ENCODE measurements around the gene PKNOX1.
"Not testable (repeated sequence)": the region's sequence is repeated elsewhere in the genome, so short reads cannot be mapped to it uniquely, and the experiment has no call there.

The PKNOX1 gene

DNA sequence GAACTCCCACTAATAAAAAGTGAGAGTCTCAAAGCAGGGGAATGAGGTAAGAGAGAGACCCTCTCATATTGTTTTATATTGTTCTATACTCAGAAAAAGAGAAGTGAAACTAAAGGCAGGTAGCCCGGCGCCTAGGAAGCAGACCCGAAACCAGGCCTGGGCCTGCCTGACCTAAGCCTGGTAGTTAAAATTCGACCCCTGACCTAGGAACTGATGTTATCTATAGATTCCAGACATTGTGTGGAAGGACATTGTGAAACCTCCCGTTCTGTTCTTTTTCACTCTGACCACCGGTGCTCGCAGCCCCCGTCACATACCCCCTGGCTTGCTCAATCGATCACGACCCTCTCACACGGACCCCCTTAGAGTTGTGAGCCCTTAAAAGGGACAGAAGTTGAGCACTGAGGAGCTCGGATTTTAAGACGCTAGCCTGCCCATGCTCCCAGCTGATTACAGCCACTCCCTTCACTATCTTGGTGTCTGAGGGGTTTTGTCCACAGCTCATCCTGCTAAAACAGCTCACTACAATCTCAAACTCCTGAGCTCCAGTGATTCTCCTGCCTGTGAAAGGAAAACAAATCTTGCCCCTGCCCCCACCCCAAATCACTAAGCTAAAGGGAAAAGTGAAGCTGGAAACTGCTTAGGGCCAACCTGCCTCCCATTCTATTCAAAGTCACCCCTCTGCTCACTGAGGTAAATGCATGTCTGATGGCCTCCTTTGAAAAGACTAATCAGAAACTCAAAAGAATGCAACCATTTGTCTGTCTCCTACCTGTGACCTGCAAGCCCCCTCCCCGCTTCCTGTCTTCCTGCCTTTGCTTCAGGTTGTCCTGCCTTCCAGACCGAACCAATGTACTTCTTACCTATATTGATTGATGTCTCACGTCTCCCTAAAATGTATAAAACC, 37.1 kb upstream of the PKNOX1 start:
- not testable (repeated sequence) for H3K4me3 ChIP-seq (ENCODE audit: low read length); H3K36me3 ChIP-seq (ENCODE audit: control insufficient read depth, insufficient read depth, low read length, severe bottlenecking); H3K9me3 ChIP-seq (ENCODE audit: control insufficient read depth, low read length); DNase-seq (ENCODE audit: low read depth); H3K27me3 ChIP-seq (replicated peaks; ENCODE audit: control insufficient read depth, insufficient read depth, low read length); H3K9ac ChIP-seq (ENCODE audit: low read length)
- peaks cover 11% of the 10 kb centered on the region for H3K4me1 ChIP-seq (ENCODE audit: control insufficient read depth, insufficient read depth, low read length)

- Histone ChIP-seq H3K36me3 (ENCODE audit: control insufficient read depth, insufficient read depth, low read length, severe bottlenecking) (no peaks in the 10 kb centered on the region), H3K4me3 (ENCODE audit: low read length) (no peak overlapping the region), H3K9ac (ENCODE audit: low read length) (no peak overlapping the region), H3K27me3 (replicated peaks; ENCODE audit: control insufficient read depth, insufficient read depth, low read length) (no peaks in the 10 kb centered on the region), H3K9me3 (ENCODE audit: control insufficient read depth, low read length) (no peaks in the 10 kb centered on the region), H3K4me1 (ENCODE audit: control insufficient read depth, insufficient read depth, low read length) (peaks cover 11% of the 10 kb centered on the region)
- DNase-seq (ENCODE audit: low read depth): no peak
Observed at GRCh38 chr21:42937960-42938605, 36.3 kb upstream of the PKNOX1 start.

GRCh38 chr21:42938606-42938995, 35.8 kb upstream of the PKNOX1 start:
- DNase-seq (ENCODE audit: low read depth); H3K9ac ChIP-seq (ENCODE audit: low read length); H3K9me3 ChIP-seq (ENCODE audit: control insufficient read depth, low read length); H3K4me3 ChIP-seq (ENCODE audit: low read length); H3K36me3 ChIP-seq (ENCODE audit: control insufficient read depth, insufficient read depth, low read length, severe bottlenecking); H3K27me3 ChIP-seq (replicated peaks; ENCODE audit: control insufficient read depth, insufficient read depth, low read length): not testable (repeated sequence)
- peaks cover 11% of the 10 kb centered on the region for H3K4me1 ChIP-seq (ENCODE audit: control insufficient read depth, insufficient read depth, low read length)

DNA sequence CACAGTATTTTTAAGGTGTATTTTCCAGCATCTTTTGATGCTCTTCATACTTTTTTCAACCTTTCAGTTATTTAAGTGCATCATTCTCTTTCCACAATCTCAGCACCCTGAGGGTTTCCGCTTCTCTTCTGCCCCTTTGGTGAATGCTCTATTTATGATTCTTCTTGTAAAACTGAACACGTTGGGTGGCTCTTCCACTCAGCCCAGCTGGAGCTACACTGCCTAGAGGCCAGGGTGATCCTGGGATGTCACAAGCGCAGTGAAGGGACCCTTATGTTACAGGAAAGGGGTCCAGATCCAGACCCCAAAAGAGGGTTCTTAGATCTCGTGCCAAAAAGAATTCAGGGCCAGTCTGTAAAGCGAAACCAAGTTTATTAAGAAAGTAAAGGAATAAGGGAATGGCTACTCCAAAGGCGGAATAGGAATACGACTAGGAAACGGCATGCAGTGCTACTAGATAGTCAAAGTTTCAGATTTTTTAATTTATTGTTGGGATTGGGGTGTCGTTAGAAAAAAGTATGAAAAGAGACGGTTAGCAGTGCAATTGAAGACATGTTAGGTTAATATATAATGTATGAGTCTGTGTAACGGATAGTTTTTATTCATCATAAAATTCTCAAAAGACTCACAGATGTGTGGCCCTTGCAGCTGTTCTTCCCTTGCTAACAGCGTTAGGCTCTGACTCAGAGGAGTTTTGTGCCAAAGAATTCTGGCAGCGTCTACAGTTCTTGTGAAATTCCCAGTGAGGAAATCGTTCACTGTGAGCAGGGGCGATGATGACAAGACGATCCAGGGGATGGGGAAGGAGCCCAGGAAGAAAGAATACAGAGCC, 34.6 kb upstream of the PKNOX1 start:
- no peaks in the 10 kb centered on the region for H3K9me3 ChIP-seq (ENCODE audit: control insufficient read depth, low read length)
- H3K9ac ChIP-seq (ENCODE audit: low read length): peak overlapping the region; percentile 40
- no peaks in the 10 kb centered on the region for H3K36me3 ChIP-seq (ENCODE audit: control insufficient read depth, insufficient read depth, low read length, severe bottlenecking)
- H3K27me3 ChIP-seq (replicated peaks; ENCODE audit: control insufficient read depth, insufficient read depth, low read length): no peaks in the 10 kb centered on the region
- H3K4me3 ChIP-seq (ENCODE audit: low read length): peak overlapping the region; percentile 70
- DNase-seq (ENCODE audit: low read depth): peak; percentile 98
- peaks cover 11% of the 10 kb centered on the region for H3K4me1 ChIP-seq (ENCODE audit: control insufficient read depth, insufficient read depth, low read length)

- Histone ChIP-seq H3K36me3 (ENCODE audit: control insufficient read depth, insufficient read depth, low read length, severe bottlenecking) (no peaks in the 10 kb centered on the region), H3K4me1 (ENCODE audit: control insufficient read depth, insufficient read depth, low read length) (peaks cover 11% of the 10 kb centered on the region), H3K9ac (ENCODE audit: low read length) (no peak overlapping the region), H3K27me3 (replicated peaks; ENCODE audit: control insufficient read depth, insufficient read depth, low read length) (no peaks in the 10 kb centered on the region), H3K4me3 (ENCODE audit: low read length) (no peak overlapping the region), H3K9me3 (ENCODE audit: control insufficient read depth, low read length) (no peaks in the 10 kb centered on the region)
- DNase-seq (ENCODE audit: low read depth): no peak
Observed at GRCh38 chr21:42941696-42942085, 32.7 kb upstream of the PKNOX1 start.

DNA sequence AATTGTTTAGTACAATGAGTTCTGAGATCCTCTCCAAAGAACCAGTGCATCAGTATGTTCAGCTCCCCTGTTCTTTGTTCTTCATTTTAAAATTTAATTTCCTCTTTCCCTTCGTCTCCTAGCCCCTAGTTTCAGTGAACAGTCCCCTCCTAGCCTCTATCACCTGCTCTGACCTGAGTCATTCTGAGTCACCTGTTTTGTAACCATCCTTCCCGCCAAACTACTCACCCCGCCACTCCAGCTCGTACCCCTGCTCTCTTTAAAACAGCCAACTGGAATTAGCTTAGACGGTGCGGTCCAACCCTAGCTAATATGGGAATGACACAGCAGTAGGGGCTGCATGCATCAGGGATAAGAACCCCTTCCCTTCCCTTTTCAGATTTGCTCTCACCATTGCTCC, 32.1 kb upstream of the PKNOX1 start:
- Histone ChIP-seq H3K27me3 (replicated peaks; ENCODE audit: control insufficient read depth, insufficient read depth, low read length) (no peaks in the 10 kb centered on the region), H3K36me3 (ENCODE audit: control insufficient read depth, insufficient read depth, low read length, severe bottlenecking) (no peaks in the 10 kb centered on the region), H3K9me3 (ENCODE audit: control insufficient read depth, low read length) (no peaks in the 10 kb centered on the region), H3K9ac (ENCODE audit: low read length) (no peak overlapping the region), H3K4me3 (ENCODE audit: low read length) (no peak overlapping the region), H3K4me1 (ENCODE audit: control insufficient read depth, insufficient read depth, low read length) (peaks cover 11% of the 10 kb centered on the region)
- DNase-seq (ENCODE audit: low read depth): no peak

DNA sequence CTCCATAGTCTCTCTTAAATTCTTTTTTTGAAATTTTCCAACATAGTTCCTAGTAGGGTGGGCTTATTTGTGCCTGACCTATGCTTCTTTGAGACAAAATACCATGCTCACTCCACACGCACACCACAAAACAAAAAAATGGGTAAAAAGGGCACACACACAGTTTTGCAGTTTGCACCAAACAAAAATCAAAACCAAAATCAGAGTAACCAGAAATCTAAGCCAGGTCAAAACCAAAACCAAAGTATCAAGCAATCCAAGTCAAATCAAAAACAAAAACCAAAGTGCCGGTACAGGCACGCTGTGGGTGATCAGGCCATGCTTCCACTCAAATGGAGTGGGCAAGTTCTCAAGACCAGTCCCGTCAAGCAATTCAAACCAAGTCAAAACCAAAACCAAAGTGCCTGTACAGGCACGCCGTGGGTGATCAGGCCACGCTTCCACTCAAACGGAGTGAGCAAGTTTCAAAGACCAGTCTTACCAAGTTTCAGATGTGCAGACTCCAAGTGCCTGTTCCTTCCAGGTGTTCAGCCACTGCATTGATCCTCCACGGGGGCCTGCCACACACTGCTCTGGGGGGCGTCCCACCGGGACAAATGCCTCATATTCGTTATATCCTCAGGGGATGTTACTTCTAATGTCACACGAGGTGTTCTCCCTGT, 25.1 kb upstream of the PKNOX1 start:
- H3K9me3 ChIP-seq (ENCODE audit: control insufficient read depth, low read length); H3K36me3 ChIP-seq (ENCODE audit: control insufficient read depth, insufficient read depth, low read length, severe bottlenecking); DNase-seq (ENCODE audit: low read depth): not testable (repeated sequence)

DNA sequence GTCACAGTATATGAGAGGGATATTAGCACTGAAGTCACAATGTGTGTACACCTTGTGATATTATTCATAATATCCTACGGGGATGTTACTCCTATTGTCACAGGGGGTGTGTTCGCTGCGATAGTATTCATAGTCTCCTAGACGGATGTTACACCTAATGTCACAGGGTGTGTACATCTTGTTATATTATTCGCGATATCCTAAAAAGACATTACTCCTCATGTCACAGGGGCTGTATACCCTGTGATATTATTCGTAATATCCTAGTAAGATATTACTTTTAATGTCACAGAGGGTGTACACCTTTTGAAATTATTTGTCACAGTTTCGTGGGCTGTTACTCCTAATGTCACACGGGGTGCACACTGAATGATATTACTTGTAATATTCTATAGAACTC, 23.2 kb upstream of the PKNOX1 start:
- H3K9me3 ChIP-seq (ENCODE audit: control insufficient read depth, low read length); H3K27me3 ChIP-seq (replicated peaks; ENCODE audit: control insufficient read depth, insufficient read depth, low read length); H3K36me3 ChIP-seq (ENCODE audit: control insufficient read depth, insufficient read depth, low read length, severe bottlenecking); H3K4me1 ChIP-seq (ENCODE audit: control insufficient read depth, insufficient read depth, low read length); H3K4me3 ChIP-seq (ENCODE audit: low read length); H3K9ac ChIP-seq (ENCODE audit: low read length); DNase-seq (ENCODE audit: low read depth): not testable (repeated sequence)

More for the DNA sequence above, 25.1 kb upstream of the PKNOX1 start:
- not testable (repeated sequence) for H3K9ac ChIP-seq (ENCODE audit: low read length); H3K4me1 ChIP-seq (ENCODE audit: control insufficient read depth, insufficient read depth, low read length); H3K4me3 ChIP-seq (ENCODE audit: low read length); H3K27me3 ChIP-seq (replicated peaks; ENCODE audit: control insufficient read depth, insufficient read depth, low read length)

DNA sequence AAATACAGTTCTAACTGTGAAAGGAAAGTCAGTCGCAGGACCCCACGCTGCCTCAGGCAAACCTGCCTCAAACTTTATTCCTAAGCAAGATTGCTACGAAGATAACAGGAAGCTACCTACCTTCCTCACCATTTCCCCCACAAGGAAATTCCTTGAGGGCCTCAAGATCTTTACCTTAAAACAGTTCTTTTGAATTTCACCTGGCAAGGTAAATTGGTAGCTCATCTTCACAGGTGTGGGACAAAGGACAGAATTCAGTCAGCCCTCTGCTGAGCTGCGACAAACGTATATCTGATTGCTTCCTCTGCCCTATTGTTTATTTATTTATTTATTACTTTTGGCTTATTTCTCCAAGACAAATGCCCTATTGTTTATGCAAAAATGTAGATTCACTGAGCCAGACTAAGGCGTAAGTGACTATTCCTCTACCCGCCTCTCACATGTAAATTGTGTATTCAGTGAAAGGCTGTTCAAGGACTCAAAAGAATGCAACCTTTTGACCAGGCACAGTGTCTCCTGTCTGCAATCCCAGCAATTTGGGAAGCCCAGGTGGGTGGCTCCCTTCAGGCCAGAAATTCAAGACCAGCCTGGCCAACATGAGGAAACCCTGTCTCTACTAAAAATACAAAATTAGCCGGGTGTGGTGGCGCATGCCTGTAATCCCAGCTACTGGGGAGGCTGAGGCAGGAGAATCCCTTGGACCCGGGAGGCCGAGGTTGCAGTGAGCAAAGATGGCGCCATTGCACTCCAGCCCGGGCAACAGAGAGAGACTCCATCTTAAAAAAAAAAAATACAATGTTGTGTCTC, 17.3 kb upstream of the PKNOX1 start:
- H3K4me3 ChIP-seq (ENCODE audit: low read length): no peak overlapping the region
- no peak for DNase-seq (ENCODE audit: low read depth)
- no peaks in the 10 kb centered on the region for H3K36me3 ChIP-seq (ENCODE audit: control insufficient read depth, insufficient read depth, low read length, severe bottlenecking)
- H3K9ac ChIP-seq (ENCODE audit: low read length): no peak overlapping the region
- H3K9me3 ChIP-seq (ENCODE audit: control insufficient read depth, low read length): no peaks in the 10 kb centered on the region
- no peaks in the 10 kb centered on the region for H3K27me3 ChIP-seq (replicated peaks; ENCODE audit: control insufficient read depth, insufficient read depth, low read length)
- H3K4me1 ChIP-seq (ENCODE audit: control insufficient read depth, insufficient read depth, low read length): no peaks in the 10 kb centered on the region

GRCh38 chr21:42958122-42958521, 16.2 kb upstream of the PKNOX1 start:
- H3K27me3 ChIP-seq (replicated peaks; ENCODE audit: control insufficient read depth, insufficient read depth, low read length); DNase-seq (ENCODE audit: low read depth): not testable (repeated sequence)

More at GRCh38 chr21:42958122-42958521, 16.2 kb upstream of the PKNOX1 start:
- not testable (repeated sequence) for H3K4me1 ChIP-seq (ENCODE audit: control insufficient read depth, insufficient read depth, low read length); H3K36me3 ChIP-seq (ENCODE audit: control insufficient read depth, insufficient read depth, low read length, severe bottlenecking); H3K9ac ChIP-seq (ENCODE audit: low read length); H3K4me3 ChIP-seq (ENCODE audit: low read length); H3K9me3 ChIP-seq (ENCODE audit: control insufficient read depth, low read length)

Data from adipocyte (in vitro differentiated cells).